22Rv1 (cell line): Measurements from ENCODE around the gene PRRC2B.

Experiments used
- CTCF ChIP-seq: fragments of 450-650 bp; IDR thresholded peaks from 2 replicates; pipeline ENCODE4 v1.5.1; 2017; ENCODE audit warnings: mild to moderate bottlenecking
- ZFX ChIP-seq: fragments of 450-650 bp; IDR thresholded peaks from 2 replicates; pipeline ENCODE4 v1.6.1; 2017; ENCODE audit warnings: antibody characterized with exemption, borderline replicate concordance

GRCh38 chr9:131433302-131433854, 39.5 kb downstream of the PRRC2B start:
- TF ChIP-seq CTCF (no peak), ZFX (no peak)
